Thyroid gland (tissue), 4 donors: ENCODE results near the gene ARHGEF3.

ENCODE experiments used
- CTCF ChIP-seq, 6 experiments: fragments of 200-600 bp in 3 of 6; fragments of 450-650 bp in 3 of 6; sonication (generic) in 3 of 6; IDR thresholded peaks; one replicate each; pipeline ENCODE4 v1.5.1; 2016 to 2019; ENCODE audit warnings: antibody characterized with exemption in 6 of 6, mild to moderate bottlenecking in 2 of 6, inconsistent platforms in 1 of 6, moderate library complexity in 1 of 6
- POLR2A ChIP-seq, 2 donors: fragments of 450-650 bp; IDR thresholded peaks; one replicate each; pipeline ENCODE4 v1.6.1; 2017; ENCODE audit warnings: antibody characterized with exemption in 2 of 2, mild to moderate bottlenecking in 2 of 2, moderate library complexity in 1 of 2

- TF ChIP-seq CTCF (IDR thresholded peaks at IDR 0.05), result no peak
- TF ChIP-seq POLR2A (IDR thresholded peaks at IDR 0.05), result no peak
Measured at GRCh38 chr3:56754741-56755417, 46.9 kb downstream of the ARHGEF3 start.
